Activated gamma-delta T cell treated with anti-CD3 and anti-CD28 coated beads, Interleukin-2, amount 50 U/mL, for 16 hours (primary cell): ENCODE results near the gene PIK3CA.
"Not testable (repeated sequence)": the region's sequence is repeated elsewhere in the genome, so short reads cannot be mapped to it uniquely, and the experiment has no call there.

Experiments used
- DNase-seq: peaks from one replicate; pipeline ENCODE4 v3.0.0-alpha.2; 2020; ENCODE audit warnings: low read depth

The PIK3CA gene

DNA sequence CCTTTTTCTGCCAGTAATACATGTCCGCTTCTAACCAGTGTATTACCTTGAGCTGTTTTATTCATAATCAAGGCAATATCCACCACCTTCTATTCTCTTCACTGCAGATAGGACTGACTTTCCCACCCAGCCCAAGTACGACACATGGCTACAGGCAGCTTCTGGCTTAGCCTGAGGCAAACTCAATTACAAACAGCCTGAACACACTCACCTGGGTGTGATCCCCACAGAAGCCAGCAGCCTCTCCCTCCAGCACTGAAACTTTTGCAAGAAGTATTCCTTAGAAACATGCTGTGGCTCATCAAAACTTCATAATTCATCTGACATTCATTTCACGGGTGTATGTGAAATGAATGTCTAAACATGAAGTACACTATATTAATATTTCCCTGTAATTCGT lies 116.3 kb downstream of the PIK3CA start:
- no peak for DNase-seq

DNA sequence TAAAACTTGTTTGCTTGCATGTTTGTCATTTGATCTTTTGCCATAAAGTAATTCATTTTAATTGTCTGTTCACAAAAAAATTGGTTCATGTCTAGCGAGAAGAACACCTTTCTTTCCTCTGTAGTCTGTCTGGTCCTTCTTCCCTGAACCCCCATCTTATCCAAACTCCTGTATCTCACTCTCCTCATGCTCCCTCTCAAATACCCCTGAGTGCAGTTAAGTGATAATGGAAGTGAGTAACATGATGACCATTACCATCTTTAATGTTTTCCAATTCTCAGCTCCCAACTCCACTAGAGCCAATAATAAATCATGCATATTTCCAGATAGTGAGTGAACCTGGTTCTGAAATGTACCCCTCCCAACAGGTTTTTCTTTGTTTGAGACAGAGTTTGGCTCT lies 116.9 kb downstream of the PIK3CA start:
- no peak for DNase-seq

DNA sequence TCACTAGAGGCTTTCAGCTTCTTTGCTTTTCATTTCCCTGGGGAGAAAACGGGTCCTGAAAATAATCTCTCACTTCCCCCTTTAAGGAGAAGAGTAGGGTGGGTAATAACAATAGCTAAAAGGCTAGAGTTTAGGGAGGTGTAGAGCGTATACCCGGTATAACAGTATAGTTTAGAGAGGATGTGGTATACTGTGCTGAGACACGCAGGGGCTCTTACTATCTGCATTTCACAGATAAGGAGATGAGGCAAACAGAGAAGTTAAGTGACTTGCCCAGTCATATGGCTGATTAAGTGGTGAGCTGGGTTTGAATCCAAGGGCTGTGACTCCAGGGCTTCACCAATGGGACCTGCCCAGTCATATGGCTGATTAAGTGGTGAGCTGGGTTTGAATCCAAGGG lies 117.7 kb downstream of the PIK3CA start:
- DNase-seq: no peak

DNA sequence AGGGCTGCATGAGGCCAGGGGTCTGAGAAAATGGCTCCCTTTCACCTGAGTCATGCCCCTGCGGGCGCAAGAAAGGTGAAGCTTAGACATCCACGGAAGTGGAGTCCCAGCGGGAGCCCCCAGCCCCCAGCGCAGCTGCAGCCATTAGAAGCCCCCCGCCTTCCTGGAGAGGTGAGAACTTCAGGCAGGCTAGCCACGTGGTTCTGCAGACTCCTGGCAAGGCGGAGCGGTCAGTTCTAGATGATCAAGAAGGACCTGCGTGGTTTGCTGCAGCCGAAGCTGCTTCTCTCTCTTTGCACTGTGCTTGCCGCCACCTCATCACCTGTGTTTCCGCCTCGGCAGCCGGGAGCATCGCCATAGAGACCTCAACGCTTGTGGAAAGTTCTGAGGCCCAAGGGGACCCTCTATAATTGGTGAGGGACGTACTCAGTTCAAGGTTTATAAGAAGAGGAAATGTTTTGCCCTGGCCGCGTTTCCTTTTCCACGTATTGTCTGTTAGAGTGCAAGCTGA lies 118.6 kb downstream of the PIK3CA start:
- DNase-seq: no peak

DNA sequence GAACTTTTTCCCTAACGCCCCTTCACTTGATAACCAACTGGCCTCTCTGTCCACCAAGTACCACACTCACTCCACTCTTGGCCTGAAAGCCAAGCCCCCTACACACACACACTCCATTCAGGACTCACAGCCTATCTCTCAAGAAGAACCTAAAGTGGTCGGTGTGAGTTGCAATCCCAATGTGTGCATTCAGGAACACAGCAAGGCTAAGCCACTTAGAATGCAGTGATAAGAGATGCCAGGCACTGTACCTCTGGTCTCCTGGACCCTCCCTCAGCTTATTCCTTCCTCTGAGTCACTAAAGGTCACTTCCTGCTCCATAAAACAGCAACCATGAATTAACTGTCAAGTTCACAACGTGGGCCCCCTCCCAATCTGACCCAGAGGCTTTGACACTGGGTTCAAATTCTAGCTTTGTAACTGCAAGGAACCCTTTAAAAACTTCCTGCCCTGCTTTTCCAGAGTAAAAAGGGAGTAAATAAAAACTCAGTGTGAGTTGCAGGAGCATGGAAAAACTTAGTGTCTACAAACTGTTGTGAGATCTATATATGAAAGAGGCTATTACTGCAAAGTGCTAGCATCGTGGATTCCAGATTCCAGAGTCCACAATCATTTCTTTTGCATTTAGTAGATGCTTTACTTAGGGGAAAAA lies 120.4 kb downstream of the PIK3CA start:
- DNase-seq: no peak

DNA sequence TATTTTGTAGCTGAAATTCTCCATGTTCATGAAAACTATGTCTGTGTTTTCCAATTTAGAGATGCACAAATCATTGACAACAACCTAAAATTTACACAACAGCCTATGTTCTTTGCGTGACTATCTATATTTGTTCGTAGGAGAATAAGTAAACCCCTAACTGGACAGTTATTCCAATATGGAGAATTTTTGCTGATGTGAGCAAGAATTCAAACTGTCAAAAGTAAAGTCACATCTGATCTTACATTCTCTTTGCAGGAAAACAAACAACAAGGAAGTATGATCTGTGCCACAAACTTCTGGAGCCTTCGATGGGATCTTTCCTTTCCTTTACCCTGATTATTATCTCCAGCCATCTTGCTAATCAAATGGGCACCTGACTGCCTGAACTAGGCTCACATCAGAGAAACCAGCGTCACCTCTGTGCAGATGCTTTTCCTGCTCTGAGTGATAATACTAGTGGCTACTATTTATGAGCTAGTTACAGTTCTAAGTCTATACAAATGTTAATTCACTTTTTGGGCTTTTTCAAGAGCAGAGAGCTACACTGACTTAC lies 121.1 kb downstream of the PIK3CA start:
- no peak for DNase-seq

DNA sequence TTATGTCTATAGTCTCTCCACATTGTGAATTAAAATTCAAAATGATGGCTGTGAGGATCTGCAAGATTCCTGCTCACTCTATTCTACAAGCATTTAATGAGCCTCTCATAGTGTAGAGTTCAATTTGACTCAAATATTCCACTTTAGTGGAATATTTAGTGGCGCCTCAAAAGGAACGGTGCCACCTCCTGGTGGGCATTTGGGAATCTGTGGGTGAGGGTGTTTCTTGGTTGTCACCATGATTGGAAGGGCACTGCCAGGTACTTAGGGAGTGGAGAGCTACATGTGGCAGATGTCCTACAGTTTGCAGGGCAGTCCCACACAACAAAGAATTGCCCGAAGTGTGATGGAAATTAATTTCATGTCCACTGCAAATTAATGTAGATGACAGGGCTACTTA lies 124.2 kb downstream of the PIK3CA start:
- no peak for DNase-seq

DNA sequence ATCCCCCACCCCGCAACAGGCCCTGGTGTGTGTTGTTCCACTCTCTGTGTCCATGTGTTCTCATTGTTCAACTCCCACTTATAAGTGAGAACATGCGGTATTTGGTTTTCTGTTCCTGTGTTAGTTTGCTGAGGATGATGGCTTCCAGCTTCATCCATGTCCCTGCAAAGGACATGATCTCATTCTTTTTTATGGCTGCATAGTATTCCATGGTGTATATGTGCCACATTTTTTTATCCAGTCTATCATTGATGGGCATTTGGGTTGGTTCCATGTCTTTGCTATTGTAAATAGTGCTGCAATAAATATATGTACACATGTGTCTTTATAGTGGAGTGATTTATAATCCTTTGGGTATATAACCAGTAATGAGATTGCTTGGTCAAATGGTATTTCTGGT lies 126.3 kb downstream of the PIK3CA start:
- not testable (repeated sequence) for DNase-seq

DNA sequence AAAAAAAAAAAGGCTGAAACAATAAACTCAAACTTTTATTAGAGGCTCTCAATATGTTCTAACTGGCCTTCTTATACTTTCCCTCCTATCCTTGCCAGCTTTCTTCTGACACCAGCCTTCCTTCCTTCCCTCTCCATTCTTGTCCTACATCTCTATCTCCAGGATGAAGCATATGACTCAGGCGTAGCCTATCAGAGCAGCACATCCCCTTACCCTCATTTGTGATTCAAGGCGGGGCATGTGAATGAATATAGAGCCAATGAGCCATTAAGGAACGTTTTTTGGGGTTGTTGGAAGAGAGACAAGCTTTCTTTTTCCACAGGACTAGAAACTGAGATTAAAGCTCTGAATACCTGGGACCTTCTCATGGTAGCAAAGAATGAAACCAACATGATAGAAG lies 127.8 kb downstream of the PIK3CA start:
- DNase-seq: no peak

DNA sequence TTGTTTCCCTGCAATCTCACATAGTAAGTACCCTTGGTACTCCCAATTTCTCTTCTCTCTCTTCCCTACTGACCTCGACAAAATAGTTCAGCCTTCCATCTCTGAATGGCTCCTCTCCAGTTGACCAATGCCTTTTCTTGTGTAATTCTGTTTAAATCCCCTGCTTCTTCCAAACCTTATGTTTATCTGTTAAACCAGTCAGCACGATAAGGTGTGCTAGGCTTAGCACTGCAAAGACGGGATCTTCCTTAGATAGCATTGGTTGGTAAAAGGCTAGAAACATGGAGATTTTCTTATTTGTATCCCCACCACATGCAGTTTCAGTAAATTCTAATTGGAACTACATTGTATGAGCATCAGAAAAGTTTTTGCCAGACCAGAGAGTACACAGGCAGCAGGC lies 128.6 kb downstream of the PIK3CA start:
- no peak for DNase-seq

DNA sequence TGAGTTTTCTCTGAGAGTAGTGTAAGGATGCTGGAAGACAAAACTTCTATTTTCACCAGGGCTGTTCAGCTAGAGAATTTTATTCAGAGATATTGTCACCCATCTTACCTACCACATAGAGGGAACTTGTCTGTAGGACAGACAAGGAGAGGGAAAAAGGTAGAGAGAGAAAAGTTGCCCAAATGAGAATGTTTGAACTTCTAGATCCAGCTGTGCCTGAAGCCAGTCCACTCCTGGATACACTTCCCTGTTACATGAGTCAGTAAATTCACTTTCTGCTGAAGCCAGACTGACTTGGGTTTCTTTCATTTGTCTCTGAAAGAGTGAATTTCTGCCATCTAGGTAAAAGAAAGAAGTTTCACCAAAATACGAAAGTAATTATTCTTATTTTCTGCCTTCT lies 130.0 kb downstream of the PIK3CA start:
- DNase-seq: no peak

DNA sequence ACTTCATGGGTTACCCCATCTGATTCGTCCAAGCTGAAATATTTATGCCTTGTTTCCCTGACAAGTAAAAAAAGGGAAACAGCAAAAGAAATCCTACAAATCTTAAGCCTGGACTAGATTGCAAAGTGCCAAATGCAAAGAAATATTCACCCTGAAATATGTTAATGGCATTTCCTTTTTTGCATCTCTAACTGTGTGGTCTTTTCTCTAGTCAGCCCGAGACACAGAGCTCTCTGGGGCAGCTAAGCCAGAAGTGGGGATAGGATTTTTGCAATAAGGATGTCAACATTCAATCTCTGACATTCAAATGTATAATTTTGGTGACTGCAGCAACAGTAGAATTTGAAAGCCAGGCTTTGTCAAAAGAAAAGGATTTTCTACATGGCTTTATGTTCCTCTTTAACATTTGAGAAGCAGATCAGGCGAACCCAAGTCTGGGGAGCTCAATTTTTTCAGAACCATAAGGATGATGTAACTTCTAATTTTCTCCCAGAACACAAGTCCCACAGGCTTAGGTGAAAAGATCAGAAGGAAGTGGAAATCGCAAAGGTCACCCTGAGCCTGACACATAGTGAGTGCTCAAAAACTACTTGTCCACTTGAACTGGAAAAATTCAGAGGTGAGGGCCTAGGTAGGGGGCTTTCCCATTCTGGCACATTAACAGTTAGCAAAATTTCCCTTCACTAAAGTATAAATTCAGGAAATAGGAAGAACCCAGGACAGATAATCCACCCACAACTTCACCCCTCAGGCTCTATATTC lies 131.0 kb downstream of the PIK3CA start:
- no peak for DNase-seq

DNA sequence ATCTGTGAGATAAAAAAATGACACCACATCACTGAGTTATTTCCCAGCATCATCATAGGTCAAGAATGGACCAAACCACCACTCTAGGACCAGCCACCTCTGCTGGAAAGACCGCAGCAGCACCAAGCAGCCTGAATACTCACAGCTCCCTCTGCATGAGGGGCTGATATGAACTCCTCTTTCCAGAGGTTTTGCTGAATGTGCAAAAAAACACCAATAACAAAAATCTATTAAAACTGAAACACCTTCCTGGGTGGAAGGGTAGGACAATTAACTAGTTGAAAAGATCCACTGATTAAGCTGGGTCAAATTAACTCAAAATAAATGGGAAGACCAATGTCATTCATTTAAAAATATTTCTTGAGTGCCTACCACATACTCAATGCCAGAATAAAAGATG lies 131.7 kb downstream of the PIK3CA start:
- DNase-seq: no peak

DNA sequence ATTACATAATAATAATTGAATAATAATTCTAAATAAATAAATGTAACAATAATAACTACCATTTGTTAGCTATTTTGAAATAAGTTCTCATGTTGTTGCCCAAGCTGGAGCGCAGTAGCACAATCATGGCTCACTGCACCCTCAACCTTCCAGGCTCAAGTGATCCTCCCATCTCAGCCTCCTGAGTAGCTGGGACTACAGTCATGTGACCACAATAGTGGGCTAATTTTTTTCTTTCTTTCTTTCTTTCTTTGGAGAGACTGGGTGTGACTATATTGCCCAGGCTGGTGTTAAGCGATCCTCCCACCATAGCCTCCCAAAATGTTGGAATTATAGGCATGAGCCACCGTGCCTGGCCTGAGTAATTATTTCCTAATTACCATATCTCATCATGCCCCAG lies 133.7 kb downstream of the PIK3CA start:
- DNase-seq: no peak

DNA sequence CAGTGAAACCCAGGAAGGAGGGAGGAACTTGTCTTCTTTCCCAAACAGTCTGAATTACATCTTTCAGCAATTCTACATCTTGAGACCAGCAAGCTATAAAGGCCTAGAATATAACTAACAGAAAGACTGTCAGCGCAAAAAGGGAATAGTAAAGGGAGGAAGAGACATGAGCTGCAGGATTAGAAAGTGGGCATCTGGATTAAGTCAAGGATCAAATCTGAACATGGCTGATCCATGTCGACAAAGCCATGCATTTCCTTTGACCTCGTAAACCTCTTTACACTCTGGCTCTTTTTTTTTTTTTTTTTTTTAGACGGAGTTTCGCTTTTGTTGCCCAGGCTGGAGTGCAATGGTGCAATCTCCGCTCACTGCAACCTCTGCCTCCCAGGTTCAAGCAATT lies 138.2 kb downstream of the PIK3CA start:
- DNase-seq: no peak

DNA sequence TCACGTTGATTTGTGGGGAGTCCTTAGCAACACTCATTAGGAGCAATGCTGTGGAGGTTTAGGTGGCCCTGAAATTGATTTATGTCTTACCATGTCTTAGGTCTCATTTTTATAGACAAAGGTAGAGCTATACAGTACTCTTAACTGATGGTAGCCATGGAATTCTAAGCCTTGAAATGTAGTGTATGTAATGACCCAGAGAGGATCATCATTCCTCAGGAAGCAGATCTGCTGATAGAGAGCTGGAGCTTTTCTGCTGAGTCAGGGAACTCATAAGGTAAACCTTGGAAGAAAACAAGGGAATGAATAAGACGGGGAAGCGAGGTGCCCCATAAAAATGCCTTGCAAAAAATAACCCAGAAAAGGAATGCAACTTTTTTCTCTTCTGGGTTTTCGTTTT lies 140.7 kb downstream of the PIK3CA start:
- DNase-seq: no peak

DNA sequence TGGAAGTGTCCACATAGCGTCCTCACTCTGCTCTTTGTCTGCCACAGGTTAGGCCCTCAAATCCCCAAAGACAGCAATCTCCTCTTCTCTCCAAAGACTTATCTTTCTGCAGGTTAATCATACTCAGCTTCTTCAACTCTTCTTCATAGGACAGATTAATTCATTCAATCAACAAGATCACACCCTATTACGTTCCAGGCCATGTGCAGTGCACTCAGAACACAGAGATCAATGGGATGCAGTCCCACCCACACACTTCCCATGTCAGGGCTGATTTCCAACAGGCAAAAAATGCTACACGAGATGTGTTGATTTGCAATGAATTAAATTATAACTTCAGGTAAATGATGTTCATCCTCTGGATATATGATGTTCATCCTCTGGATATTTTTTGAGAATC lies 141.1 kb downstream of the PIK3CA start:
- no peak for DNase-seq
